ENCODE data around the gene PRSS33.

DNA sequence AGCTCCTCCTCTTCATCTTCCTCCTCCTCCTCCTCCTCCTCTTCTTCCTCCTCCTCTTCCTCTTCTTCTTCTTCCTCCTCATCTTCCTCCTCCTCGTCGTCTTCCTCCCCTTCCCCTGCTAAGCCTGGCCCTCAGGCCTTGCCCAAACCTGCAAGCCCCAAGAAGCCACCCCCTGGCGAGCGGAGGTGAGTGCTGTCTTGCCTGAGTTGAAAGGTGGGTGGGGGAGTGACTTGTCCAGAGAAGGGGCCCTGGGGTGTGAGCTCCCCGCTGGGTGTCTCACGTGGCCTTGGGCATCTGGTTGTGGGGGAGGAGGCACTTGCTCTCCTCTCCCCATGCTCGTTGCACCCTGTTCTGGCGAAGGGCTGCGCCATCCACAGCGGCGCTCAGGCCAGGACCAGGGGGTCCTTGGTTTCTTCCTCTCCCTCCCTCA, 18.2 kb downstream of the PRSS33 start:
- TF ChIP-seq EP300 (IDR thresholded peaks at IDR 0.05) (no peak), POLR2A (IDR thresholded peaks at IDR 0.05) (no peak)
- TF ChIP-seq, protein P1, sequence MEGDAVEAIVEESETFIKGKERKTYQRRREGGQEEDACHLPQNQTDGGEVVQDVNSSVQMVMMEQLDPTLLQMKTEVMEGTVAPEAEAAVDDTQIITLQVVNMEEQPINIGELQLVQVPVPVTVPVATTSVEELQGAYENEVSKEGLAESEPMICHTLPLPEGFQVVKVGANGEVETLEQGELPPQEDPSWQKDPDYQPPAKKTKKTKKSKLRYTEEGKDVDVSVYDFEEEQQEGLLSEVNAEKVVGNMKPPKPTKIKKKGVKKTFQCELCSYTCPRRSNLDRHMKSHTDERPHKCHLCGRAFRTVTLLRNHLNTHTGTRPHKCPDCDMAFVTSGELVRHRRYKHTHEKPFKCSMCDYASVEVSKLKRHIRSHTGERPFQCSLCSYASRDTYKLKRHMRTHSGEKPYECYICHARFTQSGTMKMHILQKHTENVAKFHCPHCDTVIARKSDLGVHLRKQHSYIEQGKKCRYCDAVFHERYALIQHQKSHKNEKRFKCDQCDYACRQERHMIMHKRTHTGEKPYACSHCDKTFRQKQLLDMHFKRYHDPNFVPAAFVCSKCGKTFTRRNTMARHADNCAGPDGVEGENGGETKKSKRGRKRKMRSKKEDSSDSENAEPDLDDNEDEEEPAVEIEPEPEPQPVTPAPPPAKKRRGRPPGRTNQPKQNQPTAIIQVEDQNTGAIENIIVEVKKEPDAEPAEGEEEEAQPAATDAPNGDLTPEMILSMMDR (IDR thresholded peaks at IDR 0.05), result no peak
